ENCODE data around the gene PNMA6A. TPM values are rescaled to one million over a fixed set of nuclear protein-coding genes. Genes with fewer than 3 reads are reported as not detected.
"Not testable (repeated sequence)": the region's sequence is repeated elsewhere in the genome, so short reads cannot be mapped to it uniquely, and the experiment has no call there.

PNMA6A gene
- total RNA-seq, 1 donor from 2014 or later = 0.87 TPM

- H3K27ac ChIP-seq; intact Hi-C loops (cut with DNase I); ATAC-seq; H3K36me3 ChIP-seq; H3K4me3 ChIP-seq; H3K27me3 ChIP-seq; H3K4me1 ChIP-seq; DNase-seq; H3K9me3 ChIP-seq: not testable (repeated sequence)
Measured at GRCh38 chrX:153113851-153114250, 41.6 kb downstream of the PNMA6A start.

GRCh38 chrX:153117754-153118153, 45.5 kb downstream of the PNMA6A start:
- H3K4me1 ChIP-seq; intact Hi-C loops (cut with DNase I); H3K9me3 ChIP-seq; DNase-seq; ATAC-seq; H3K36me3 ChIP-seq; H3K27me3 ChIP-seq; H3K4me3 ChIP-seq; H3K27ac ChIP-seq: not testable (repeated sequence)

- H3K27me3 ChIP-seq; H3K27ac ChIP-seq; DNase-seq; H3K4me1 ChIP-seq; H3K36me3 ChIP-seq; intact Hi-C loops (cut with DNase I); ATAC-seq; H3K4me3 ChIP-seq; H3K9me3 ChIP-seq: not testable (repeated sequence)
Measured at GRCh38 chrX:153120230-153120629, 48.0 kb downstream of the PNMA6A start.

GRCh38 chrX:153123468-153123867, 51.2 kb downstream of the PNMA6A start:
- H3K27ac ChIP-seq; H3K4me3 ChIP-seq; DNase-seq; H3K27me3 ChIP-seq; intact Hi-C loops (cut with DNase I); H3K4me1 ChIP-seq; ATAC-seq; H3K9me3 ChIP-seq; H3K36me3 ChIP-seq: not testable (repeated sequence)

Other genes with a start within 250 kb of the PNMA6A start
- gene CETN2, start 241.7 kb upstream of the PNMA6A start, total RNA-seq = 20.9 TPM
- gene NSDHL, start 241.4 kb upstream of the PNMA6A start, total RNA-seq = 27.0 TPM
- gene ZNF185, start 174.4 kb upstream of the PNMA6A start, total RNA-seq = 16.3 TPM
- gene PNMA5, start 78.3 kb upstream of the PNMA6A start, total RNA-seq = not detected
- gene PNMA3, start 16.0 kb upstream of the PNMA6A start, total RNA-seq = 0.32 TPM
- gene MAGEA1, start 106.8 kb downstream of the PNMA6A start, total RNA-seq = not detected
- gene PNMA6F, start 249.3 kb downstream of the PNMA6A start, total RNA-seq = not detected